ENCODE results near the gene SPEG.

DNA sequence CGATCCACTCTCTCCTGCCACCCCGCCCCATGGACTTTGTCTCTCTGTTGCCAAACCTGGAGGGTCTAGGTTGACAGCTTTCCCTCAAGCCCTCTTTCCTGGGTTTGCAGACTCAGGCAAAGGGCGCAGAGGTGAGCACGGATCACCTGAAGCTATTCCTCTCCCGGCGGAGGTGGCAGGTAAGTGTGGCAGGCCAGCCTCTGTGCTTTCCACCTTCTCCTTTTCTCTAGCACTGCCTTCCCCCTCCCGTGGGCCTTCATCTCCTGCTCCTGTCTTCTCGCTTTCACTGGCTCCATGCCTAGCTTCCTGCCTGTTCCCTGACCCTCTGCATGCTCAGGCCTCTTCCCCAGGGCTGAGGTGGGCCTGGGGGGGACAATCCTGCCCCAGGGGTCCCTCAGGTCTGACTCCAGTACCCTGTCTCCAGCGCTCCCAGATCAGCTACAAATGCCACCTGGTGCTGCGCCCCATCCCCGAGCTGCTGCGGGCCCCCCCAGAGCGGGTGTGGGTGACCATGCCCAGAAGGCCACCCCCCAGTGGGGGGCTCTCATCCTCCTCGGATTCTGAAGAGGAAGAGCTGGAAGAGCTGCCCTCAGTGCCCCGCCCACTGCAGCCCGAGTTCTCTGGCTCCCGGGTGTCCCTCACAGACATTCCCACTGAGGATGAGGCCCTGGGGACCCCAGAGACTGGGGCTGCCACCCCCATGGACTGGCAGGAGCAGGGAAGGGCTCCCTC is 48.2 kb downstream of the SPEG start:
- TF ChIP-seq POLR2A (IDR thresholded peaks at IDR 0.05; ENCODE audit: low read depth, low read length) (no peak), POLR2AphosphoS5 (IDR thresholded peaks at IDR 0.05; ENCODE audit: low read depth, low read length) (no peak), TAF1 (IDR thresholded peaks at IDR 0.05; ENCODE audit: low read depth, low read length) (no peak)
